ENCODE measurements around the gene F13A1.

F13A1 gene

DNA sequence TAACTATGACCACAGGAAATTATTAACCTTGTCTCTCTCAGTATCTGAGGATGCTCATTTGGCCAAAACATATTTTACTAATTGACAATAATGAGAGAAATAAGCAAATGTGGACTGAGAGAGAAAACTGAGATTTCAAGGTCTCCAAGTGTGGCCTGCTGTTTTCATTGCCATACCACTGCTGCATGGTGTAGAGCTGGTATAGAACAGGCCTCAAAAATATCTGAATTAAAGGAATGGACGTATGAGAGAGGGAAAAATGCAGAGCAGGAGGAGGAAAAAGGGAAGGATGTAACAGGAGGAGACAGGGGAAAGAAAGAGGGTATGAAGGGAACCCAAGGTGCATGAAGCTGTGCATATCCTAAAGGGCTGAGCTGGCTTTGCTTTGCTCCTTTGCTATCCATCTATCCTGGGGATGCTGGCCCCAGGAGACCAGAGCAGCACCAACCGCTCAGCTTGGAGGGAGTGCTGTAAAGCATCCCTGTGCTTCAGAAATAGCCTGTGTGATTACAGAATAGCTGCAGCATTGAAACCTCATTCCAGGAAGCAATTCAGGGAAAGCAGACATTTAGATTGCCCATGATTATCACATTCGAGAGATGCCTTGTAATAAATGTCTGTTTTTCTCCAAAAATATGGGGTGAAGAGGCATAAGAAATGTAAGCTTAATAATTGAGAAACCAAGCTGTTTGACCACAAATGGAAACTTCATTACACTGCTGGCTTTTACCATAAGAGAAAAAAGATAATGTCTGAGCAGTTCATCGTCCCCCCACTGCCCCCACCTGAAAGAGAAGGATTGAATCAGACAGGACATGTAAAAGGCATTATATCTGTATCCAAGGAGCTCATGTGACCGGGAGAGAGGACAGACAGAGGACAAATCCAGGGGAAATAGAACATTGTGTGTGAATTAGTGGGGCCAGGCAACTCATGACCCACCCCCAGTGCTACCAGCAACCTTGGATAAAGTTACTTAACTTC is 80.6 kb downstream of the F13A1 start:
- no peak for DNase-seq

DNA sequence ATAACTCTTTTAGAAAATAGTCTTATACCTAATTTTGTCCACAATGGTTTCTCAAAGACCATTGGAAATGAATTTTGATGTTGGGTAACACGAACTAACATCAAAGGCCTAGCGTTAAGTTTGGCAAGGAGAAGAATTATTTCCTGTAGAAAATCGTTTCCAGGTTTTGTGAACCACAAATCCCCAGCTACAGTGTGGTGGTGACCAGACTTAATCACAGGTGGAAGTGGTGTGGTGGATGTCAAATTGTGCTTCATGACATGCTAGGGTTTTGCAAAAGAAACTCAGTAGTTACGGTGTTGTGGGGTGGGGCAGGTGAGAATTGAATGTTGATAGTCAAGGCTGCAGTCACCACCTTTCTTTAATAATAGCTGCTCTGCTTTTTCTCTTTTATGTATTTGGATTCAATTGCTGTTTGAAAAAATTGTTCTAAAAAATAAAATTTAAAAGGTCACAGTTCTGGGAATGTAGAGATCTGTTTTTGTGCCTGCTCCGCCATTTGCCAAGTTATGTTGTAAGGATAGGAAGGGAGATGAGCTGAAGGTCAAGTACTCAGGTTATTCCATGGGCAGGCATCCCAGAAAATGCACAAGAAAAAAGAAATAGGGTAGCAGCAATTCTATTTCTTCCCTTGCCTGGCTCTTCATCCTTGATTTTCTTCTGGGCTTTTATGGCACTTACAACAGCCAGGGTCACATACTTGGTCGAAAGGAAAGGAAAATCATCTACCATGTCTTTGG is 83.6 kb downstream of the F13A1 start:
- no peak for DNase-seq

DNA sequence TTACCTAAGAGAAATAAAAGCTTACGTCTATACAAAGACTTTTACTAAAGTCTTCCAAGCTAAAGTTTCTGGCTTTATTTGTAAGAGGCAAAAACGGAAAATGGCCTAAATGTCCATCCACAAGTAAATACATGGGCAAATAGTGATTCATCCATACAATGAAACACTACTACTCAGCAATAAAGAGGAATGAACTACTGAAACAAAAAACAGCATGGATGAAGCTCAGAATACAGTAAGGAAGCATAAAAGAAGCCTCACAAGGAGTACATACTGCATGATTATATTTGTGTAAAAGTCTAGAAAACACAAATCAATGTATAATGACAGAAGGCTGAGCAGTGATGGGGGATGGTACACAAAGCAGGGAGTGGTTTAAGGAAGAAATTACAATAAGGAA is 84.7 kb downstream of the F13A1 start:
- DNase-seq = no peak

DNA sequence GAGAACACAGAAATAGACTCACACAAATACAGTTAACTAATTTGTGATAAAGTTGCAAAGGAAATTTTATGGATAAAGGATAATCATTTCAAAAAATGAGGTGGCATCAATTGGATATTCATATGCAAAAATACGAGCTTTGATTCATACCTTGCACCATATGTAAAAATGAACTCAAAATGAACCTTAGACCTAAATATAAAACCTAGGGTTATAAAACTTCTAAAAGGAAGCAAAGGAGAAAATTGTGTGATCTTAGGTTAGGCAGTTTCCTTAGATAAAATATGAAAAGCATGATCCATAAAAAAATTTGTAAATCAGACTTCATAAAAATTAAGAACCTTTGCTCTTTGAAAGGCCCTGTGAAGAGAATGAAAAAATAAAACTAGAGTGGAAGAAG is 85.5 kb downstream of the F13A1 start:
- DNase-seq = no peak

DNA sequence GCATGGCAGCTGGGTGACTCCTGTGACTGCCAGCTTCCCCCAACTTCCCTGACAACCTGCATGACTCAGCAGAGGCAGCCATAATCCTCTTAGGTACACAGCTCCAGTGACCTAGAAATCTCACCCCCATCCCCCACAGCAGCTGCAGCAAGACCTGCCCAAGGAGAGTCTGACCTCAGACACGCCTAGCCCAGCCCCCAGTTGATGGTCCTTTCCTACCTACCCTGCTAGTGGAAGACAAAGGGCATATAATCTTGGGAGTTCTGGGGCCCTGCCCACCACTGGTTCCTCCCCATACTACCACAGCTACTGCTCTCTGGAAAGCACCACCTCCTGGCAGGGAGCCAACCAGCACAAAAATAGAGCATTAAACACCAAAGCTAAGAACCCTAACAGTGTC is 90.2 kb downstream of the F13A1 start:
- no peak for DNase-seq

DNA sequence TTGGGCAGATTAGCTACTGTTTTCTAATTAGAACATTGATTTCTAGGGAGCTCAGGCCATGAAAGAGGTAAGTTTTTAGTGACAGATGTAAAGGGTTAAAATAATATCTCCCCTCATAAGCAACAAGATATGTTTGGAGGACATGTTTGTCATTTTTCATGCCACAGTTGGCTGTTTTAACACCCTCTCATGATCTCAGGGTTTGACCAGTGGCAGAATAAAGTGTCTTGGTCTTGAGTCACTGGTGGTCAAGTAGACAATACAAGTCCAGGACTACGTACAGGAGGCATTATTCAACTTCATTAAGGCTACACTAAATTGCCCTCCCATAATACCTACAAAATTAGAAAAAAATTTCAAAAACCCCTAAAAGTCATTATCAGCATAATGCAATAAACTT is 92.6 kb downstream of the F13A1 start:
- no peak for DNase-seq

DNA sequence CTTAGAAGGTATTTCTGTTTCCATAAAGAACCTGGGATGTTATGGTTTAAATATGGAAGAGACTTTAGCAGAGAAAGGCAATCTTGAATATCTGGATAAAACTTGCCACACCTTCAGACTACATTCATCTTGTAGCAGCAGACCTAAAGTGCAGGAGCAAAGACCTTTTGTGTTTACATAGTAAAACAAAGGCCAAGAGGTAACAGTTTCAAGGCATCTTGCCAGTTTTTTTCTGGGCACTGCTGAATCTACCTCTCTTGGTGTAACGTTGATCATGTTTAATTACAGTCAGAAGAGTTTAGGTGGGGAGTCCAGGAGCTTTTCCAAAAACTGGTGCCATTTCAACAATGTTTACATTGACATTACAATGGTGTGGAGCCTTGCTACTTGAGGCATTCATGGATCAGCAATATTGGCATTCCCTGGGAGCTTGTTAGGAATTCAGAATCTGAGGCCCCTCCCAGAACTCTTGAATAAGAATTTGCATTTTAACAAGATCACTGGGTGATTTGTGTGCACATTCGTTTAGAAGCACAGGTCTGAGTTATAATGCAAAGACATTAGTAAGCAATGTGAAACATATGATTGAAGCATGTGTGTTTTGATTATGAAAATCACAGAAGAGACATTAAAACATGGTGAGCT is 94.5 kb downstream of the F13A1 start:
- no peak for DNase-seq

DNA sequence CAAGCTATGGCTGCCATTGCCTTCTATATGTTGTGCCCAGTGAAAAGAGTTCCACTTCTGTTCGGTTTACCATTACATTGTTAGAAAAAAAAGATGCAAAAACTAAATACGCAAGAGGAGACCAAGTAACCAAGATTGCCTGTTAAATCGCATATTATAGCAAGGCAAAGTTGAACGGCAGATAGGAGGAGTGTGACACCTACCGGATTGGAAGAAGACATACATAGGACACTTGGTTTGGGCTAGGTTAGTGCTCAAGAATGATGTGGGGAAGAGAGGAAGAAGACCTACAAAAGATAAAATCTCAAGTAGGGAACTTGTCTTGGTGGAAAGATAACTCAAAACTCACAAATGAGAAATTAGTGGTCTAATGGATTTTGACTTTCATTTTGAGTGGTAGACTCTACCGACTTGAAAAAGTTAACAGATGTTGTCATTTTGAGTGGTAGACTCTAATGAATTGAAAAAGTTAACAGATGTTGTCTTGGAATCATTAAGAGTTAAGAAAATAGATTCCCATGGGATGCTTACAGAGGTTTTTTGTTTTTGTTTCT is 95.5 kb downstream of the F13A1 start:
- no peak for DNase-seq

DNA sequence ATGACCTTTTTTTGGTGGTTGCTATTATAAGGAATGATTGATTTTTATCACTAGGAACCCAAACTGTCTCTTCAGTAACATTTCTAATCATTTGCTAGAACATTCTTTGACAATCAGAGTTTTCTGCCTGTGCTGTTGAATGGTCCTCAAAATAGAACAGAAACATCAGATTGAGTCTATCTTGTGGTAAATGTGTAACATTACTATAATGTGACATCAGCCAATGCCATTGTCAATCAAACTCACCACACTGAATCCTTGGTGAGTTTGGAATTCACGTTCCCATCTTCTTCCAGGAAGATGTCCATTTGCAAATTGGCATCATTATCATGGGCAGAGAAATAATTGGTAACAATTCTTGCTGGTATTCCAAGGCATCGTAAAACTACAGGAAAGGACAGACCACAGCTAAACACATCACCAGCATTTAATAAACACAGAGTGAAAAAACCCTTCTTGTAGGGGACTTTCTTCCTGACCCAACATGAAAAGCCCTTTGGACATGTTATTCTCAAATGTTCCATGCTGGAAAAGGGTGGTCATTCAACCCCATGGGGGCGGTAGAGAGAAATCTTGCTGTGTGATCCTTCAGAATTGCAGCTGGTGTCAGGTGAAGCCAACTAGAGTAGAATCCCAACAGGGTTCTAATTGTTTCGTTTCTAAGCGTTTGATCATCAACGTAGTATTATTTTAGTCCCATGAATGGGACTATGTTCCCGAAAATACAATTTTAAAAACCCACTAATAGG is 98.5 kb downstream of the F13A1 start:
- no peak for DNase-seq

DNA sequence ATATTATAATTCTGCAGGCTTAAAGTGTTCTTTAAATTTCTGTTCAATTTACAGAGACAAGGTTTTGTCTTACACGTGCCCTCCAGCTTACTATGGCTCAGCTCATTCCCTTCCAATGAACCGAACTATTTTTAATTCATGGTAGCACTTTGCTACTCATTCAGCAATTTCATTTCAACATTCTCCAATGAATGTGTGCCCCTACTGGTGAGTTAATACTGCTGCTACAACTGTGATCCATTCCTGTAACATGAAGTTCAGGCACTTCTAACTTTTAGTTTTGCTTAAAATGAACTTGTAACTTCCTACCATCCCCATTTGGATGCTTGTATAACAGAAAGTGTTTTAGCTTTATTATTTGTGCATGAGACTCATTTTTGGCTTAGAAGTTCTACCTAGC is 99.7 kb downstream of the F13A1 start:
- DNase-seq = no peak

DNA sequence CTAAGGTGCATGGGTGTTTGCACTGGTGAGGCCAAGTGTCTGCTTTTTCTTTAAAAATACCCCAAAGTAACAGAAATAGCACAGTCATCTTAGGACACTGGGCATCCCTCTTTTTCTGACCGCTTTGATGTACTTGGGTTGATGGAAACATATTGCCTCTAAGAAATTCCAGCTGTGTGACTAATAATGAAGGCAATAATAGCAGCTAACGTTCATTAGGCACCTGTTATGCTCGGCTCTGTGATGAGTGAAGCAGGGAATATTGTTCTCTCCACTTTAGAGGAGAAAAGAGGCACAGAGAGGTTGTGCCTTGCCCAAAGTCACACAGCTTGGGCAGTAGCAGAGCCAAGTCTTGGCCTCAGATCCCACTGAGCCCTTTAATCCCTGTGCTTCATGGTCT is 100.7 kb downstream of the F13A1 start:
- no peak for DNase-seq

DNA sequence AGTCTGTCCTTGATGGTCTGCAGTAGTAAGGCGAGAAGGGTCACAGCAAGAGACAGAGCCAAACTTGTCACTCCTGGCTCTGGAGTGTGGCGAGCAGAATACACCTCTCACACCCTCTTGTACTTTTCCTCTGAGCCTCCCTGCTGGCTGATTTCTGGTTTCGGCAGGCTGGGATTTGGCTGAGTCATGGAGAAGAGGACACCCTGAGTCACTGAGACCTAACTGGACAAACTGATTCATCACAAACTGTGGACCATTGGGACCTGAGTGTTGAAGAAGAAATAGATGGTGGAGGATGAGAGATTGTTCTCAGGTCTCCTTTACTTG is 101.7 kb downstream of the F13A1 start:
- no peak for DNase-seq

DNA sequence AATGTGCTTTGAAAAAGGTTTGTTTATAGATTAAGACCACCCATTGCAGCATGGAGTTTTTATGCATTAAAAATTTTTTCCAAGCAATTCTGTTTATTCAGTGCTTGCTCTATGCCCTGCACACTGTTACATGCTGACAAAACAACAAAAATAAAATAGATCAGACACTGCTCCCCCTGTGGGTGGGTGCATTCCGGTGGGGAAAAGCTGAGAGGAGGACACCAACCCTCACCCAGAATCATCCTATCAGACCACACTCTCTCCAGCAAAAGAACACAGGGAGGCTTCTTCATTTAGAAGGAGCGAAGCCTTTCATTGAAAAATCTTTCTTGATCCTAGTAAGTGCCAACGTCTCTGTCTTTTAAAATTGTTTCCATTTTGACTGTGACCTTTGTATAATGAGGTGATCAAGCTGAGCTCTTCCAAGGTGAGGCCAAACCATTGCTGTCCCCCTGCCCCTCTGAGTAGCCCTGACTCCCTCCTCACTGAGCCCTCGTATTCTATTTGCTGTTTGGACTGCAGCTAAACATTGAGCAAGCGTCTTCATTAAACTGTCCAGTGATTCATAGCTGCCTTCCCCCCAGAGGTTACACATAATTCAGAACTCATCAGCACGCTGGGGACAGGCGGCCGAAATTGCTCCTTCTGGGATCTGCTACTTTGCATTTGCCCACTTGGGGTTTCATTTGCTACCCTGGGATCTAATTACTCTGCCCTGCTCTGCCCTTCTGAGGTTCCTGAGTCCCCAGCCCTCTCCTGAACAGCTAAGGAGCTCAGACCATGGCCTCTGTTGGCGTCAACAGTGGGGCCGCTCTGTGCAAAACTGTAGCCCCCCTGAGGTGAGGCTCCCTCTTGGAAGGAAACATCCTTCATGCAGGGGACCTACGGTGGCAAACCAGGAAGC is 102.4 kb downstream of the F13A1 start:
- DNase-seq = no peak

DNA sequence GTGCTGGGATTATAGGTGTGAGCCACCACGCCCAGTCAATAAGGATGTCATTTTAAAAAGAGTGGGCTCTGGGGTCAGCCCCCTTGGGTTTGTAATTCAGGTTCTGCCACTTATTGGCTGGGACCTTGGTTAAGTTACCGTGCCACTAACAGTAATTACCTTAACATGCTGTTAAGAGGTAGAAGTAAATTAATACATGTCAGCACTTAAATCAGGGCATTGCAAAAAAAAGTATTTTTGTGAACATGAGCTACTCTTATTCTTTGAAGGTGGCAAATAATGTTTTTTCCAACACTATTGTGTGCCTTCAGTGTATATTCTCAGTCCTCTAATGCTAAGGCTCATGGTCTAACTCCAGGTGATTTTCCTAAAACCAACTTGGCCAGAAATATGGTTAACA is 109.5 kb downstream of the F13A1 start:
- no peak for DNase-seq

DNA sequence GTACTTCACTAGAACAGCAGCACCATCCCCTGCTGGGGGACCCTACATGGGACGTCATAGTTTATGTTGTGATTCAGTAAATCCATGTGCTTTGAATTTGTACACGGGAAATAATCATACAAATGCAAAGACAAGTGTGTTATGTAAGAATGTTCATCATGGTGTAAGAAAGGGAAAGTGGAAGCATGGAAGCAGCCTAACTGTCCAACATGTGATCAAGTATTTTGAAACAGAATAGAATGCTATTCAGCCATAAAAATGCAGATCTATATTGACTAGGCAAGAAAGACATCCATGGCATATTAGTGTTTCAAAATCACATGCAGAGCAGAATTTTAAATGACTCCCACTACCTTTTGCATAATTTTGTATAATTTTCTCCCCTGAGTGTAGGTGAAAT is 117.6 kb downstream of the F13A1 start:
- DNase-seq = no peak

DNA sequence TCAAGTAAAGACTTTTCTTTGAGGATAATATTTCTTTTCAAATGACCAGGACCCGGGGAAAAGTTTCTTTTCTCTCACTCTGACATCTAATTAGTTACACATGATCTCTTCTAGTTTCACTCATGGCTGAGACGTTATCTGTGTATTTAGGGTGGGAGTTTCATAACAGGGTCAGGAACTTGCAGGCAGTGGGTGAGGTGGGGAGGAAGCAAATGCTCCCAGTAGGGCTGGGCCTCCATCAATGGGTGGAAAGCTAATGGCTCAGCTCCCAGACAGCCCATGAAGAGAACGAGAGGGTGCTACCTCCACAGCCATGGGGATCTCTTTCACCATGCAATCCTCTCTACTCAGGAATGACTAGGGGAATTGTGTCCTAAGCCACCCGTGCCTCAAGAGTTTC is 119.3 kb downstream of the F13A1 start:
- DNase-seq = no peak

DNA sequence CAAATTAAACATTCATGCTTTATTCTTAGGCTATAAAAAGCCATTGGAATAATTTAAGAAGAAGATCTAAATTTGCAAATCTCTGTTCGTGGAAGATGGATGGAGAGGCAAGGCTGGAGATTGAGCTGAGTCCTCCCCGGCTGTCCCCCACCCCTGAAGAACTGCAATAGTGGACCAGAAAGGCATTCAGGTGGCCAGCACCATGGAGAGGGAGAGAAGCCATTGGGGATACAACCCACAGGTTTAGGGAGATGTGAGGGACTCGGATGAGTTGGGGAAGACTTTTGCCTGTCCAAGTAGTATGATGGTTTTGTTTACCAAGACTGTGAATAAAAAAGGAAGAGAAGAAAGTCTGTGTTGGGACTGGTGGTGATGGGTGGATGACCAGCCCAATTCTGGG is 120.8 kb downstream of the F13A1 start:
- no peak for DNase-seq

DNA sequence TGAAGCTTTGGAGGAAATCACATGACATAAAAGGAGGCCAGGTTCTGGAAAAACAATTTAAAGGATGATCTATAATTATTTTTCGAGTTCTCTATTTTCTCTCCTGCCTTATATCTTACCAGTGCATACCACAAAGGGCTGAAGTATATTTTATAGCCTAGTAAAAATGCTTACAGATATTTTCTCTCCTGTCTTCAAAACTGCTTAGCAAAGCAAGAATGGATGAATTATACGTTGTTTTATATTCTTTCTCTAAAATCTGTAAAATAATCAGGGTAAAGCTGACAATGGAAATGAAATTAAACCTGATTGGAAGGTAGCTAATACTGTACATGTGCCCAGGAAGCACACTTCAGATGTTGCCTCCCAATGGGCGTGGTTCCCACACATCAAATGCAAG is 123.7 kb downstream of the F13A1 start:
- DNase-seq = no peak

DNA sequence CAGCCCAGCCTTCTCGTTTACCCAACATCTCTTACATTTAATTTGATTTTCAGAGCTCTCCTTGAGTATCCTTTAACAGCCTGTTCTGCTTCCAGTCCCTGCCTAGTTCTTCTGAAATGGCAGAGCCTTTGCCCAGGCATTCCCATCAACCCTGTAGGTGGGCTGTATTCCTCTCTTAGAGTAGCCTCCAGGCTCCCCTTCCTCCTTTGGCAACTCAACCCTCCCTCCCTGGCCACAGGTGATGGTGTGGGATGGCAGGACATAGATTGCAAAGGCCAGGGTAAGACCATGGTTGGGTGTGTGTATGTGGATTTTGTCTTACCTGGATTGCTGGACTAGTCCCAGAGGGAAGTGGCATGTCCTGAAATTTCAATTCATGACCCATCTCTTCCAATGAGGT is 125.4 kb downstream of the F13A1 start:
- DNase-seq = no peak

DNA sequence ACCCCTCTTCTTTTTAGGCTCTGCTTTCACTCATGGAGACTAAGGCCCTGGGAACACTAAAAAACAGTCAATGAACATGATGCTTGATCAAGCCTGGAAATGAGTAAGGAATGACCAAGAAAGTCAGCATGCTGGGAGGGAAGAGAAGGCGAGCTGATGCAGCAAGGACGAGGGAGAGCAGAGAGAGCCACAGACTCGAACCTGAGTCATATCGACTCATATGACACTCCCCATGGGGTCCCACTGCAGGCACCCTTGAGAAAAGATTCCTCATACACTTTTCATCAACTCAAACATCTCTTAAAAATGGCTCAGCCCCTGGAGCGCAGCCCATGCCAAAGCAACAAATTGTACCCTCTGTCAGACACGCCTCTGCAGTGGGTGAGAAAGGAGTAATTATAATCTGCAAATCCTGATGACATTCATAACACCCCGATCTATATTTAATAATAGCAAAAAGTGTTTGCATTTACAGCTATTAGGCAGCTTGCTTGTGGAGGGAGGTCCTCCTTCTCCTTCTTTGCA is 127.2 kb downstream of the F13A1 start:
- no peak for DNase-seq

DNA sequence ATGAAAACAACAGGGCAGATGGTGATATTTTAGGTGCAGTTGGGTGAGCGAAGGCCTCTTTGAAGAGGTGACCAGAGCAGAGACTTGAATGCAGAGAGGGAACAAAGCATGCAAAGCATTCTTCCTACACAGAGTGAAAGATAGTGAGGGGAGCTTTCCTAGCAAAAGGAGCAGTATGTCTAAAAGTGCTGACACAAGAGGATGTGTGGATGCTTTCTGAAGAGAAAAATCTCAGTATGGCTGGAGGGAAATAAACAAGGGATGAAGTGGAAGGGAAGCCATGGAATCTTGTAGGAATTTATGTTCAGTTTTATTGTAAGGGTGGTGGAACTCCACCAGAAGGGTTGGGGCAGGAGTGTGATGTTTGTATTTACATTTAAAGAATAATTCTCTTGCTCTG is 128.6 kb downstream of the F13A1 start:
- DNase-seq = no peak

DNA sequence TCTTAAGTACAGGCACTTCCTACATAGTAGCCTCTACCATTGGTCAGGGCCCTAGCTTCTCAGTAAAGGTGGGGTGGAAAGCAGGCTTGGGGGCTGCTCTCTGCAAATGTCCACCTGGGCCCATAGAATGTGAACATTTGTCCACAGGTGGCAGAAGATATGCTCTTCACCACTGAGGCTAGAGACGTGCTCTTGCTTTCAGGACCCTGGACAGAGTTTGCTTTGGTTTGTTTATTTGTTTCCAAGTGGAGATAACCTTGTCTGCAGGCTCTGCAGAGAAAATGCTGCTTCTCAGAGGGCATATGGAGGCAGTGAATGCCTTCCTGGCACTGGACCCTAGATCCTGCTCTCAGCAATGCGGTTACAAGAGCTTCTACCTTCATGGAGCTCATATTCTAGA is 129.0 kb downstream of the F13A1 start:
- no peak for DNase-seq

All from bone marrow (tissue), 2 donors.